ENCODE data around the gene IL19. TPM values are rescaled to one million over a fixed set of nuclear protein-coding genes. Genes with fewer than 3 reads are reported as not detected.

IL19 gene
- total and polyA plus RNA-seq, 2 donors (not counting 3 experiments of a cell fraction or from before 2014, with no cell fraction given): not detected

DNA sequence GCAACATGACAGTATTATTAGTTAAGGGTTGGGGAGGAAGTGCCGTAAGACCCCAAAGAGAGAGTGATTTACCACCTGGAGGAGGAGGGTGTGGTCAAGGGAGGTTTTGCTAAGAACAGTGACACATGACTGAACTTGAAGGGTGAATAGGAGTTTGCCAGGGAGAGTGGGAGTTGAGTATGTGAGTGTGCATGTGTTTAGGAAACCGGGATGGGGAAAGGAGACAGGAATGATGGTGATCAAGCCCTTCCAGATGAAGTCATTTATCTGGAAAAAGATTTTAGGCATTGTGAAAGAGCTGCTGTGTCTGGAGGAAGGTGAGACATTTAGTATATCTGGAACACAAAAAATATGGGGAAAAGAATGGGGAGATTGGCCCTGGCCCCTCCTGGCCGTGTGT lies 29.8 kb downstream of the IL19 start:
- Histone ChIP-seq H3K27me3 (ENCODE audit: control insufficient read depth in 2 of 2, insufficient read depth in 2 of 2, low read length in 2 of 2) (peaks cover 3 to 13% of the 10 kb centered on the region in 2 experiments), H3K36me3 (ENCODE audit: control insufficient read depth in 2 of 2, extremely low read depth in 1 of 2, insufficient read depth in 2 of 2, low read length in 2 of 2) (no peaks in the 10 kb centered on the region), H3K9ac (replicated peaks; ENCODE audit: extremely low read depth, insufficient read depth, low read length) (no peak overlapping the region), H3K27ac (ENCODE audit: insufficient read depth, low read depth, low read length) (no peak overlapping the region), H3K4me1 (ENCODE audit: control insufficient read depth, extremely low read depth, insufficient read depth, low read length) (no peaks in the 10 kb centered on the region), H3K4me3 (replicated peaks in 1 of 3; ENCODE audit: insufficient read depth in 1 of 3, low read depth in 1 of 3, low read length in 3 of 3) (no peak overlapping the region), H3K4me2 (ENCODE audit: insufficient read depth, low read length) (no peak overlapping the region), H2AFZ (ENCODE audit: low read depth, low read length) (no peak overlapping the region), H3K9me1 (replicated peaks; ENCODE audit: control insufficient read depth, extremely low read depth, insufficient read depth, low read length) (no peaks in the 10 kb centered on the region), H3K9me3 (replicated peaks; ENCODE audit: control insufficient read depth, insufficient read depth, low read length) (no peaks in the 10 kb centered on the region), H4K20me1 (replicated peaks; ENCODE audit: control insufficient read depth, extremely low read depth, insufficient read depth, low read length) (no peaks in the 10 kb centered on the region), H3K79me2 (ENCODE audit: control insufficient read depth, insufficient read depth, low read length) (no peaks in the 10 kb centered on the region)
- dilution Hi-C loops (cut with MboI; ENCODE audit: extremely low pct_ligation_motif_present, low sequenced_read_pairs) (no loop called here), intact Hi-C loops (cut with micrococcal nuclease) (no loop called here)
- FAIRE-seq: no peak
- no peak for DNase-seq (ENCODE audit: low read depth, low spot score)
- POLR2A ChIA-PET: no interaction called here
- no TSS peak for BruUV-seq (replicated peaks)
- CTCF ChIA-PET: interaction anchor here (0.8 to 1.3 kb wide), 2 partner anchors 9 to 112 kb away, joined by 3 to 4 read pairs; no protein-coding TSS in a partner anchor
- TF ChIP-seq JUN (IDR thresholded peaks at IDR 0.05; ENCODE audit: borderline replicate concordance, insufficient read depth, insufficient read length, low read depth) (no peak), GATA2 (IDR thresholded peaks at IDR 0.05; ENCODE audit: insufficient read depth, insufficient read length, low read depth, low read length) (no peak), POLR2AphosphoS5 (IDR thresholded peaks at IDR 0.05; ENCODE audit: insufficient read depth, low read depth, low read length) (no peak)
- TF ChIP-seq, protein P1, sequence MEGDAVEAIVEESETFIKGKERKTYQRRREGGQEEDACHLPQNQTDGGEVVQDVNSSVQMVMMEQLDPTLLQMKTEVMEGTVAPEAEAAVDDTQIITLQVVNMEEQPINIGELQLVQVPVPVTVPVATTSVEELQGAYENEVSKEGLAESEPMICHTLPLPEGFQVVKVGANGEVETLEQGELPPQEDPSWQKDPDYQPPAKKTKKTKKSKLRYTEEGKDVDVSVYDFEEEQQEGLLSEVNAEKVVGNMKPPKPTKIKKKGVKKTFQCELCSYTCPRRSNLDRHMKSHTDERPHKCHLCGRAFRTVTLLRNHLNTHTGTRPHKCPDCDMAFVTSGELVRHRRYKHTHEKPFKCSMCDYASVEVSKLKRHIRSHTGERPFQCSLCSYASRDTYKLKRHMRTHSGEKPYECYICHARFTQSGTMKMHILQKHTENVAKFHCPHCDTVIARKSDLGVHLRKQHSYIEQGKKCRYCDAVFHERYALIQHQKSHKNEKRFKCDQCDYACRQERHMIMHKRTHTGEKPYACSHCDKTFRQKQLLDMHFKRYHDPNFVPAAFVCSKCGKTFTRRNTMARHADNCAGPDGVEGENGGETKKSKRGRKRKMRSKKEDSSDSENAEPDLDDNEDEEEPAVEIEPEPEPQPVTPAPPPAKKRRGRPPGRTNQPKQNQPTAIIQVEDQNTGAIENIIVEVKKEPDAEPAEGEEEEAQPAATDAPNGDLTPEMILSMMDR (IDR thresholded peaks at IDR 0.05; ENCODE audit: extremely low read depth in 1 of 2, insufficient read depth in 1 of 2, low read depth in 1 of 2, low read length in 2 of 2): no peak
- TF ChIP-seq, protein P2, sequence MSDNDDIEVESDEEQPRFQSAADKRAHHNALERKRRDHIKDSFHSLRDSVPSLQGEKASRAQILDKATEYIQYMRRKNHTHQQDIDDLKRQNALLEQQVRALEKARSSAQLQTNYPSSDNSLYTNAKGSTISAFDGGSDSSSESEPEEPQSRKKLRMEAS (IDR thresholded peaks at IDR 0.05; ENCODE audit: insufficient read depth, insufficient read length): no peak

DNA sequence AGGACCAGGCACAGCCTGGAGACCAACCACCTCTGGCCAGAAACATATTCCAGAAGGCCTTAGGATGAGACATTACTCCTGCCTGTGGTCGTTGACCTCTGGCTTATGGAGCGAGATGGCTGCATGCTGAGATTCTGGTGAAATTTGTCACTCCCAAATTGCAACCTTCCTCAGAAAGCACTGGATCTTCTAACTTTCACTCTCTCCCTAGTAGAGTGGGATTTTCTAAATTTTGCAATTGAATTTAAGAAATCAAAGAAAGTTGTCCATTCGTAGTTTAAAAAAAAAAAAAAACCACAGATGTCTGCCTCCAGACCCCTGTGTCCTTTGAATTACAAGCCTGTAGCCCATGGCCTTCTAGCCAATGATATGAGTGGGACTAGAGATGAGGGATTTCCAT lies 30.3 kb downstream of the IL19 start:
- TF ChIP-seq EZH2 (IDR thresholded peaks at IDR 0.05; ENCODE audit: borderline replicate concordance, low read depth, low read length, severe bottlenecking) (no peak), MYC (IDR thresholded peaks at IDR 0.05; ENCODE audit: low read depth, low read length) (no peak), POLR2AphosphoS5 (IDR thresholded peaks at IDR 0.05; ENCODE audit: insufficient read depth, low read depth, low read length) (no peak), GATA2 (IDR thresholded peaks at IDR 0.05; ENCODE audit: insufficient read depth, insufficient read length, low read depth, low read length) (no peak), POLR2A (IDR thresholded peaks at IDR 0.05; ENCODE audit: low read depth, low read length) (no peak), JUN (IDR thresholded peaks at IDR 0.05; ENCODE audit: borderline replicate concordance, insufficient read depth, insufficient read length, low read depth) (no peak), FOS (IDR thresholded peaks at IDR 0.05; ENCODE audit: borderline replicate concordance, insufficient read depth, low read length) (no peak)
- TF ChIP-seq, protein P2 (IDR thresholded peaks at IDR 0.05; ENCODE audit: insufficient read depth, insufficient read length): no peak
- TF ChIP-seq, protein P1 (IDR thresholded peaks at IDR 0.05; ENCODE audit: extremely low read depth in 1 of 2, insufficient read depth in 1 of 2, low read depth in 1 of 2, low read length in 2 of 2): no peak
- H3K36me3 ChIP-seq (ENCODE audit: control insufficient read depth in 2 of 2, extremely low read depth in 1 of 2, insufficient read depth in 2 of 2, low read length in 2 of 2): no peaks in the 10 kb centered on the region
- H3K9ac ChIP-seq (replicated peaks; ENCODE audit: extremely low read depth, insufficient read depth, low read length): no peak overlapping the region
- no peak overlapping the region for H3K27ac ChIP-seq (ENCODE audit: insufficient read depth, low read depth, low read length)
- POLR2A ChIA-PET: no interaction called here
- H3K9me1 ChIP-seq (replicated peaks; ENCODE audit: control insufficient read depth, extremely low read depth, insufficient read depth, low read length): no peaks in the 10 kb centered on the region
- no peak overlapping the region for H3K4me3 ChIP-seq (replicated peaks in 1 of 3; ENCODE audit: insufficient read depth in 1 of 3, low read depth in 1 of 3, low read length in 3 of 3)
- no peak overlapping the region for H3K4me2 ChIP-seq (ENCODE audit: insufficient read depth, low read length)
- dilution Hi-C loops (cut with MboI; ENCODE audit: extremely low pct_ligation_motif_present, low sequenced_read_pairs) (no loop called here), intact Hi-C loops (cut with micrococcal nuclease) (no loop called here)
- no TSS peak for BruUV-seq (replicated peaks)
- CTCF ChIA-PET: interaction anchor here (1.3 kb wide), 1 partner anchor 112 kb away, joined by 3 read pairs; no protein-coding TSS in a partner anchor
- peaks cover 3 to 13% of the 10 kb centered on the region in 2 experiments for H3K27me3 ChIP-seq (ENCODE audit: control insufficient read depth in 2 of 2, insufficient read depth in 2 of 2, low read length in 2 of 2)
- H2AFZ ChIP-seq (ENCODE audit: low read depth, low read length): no peak overlapping the region
- H3K4me1 ChIP-seq (ENCODE audit: control insufficient read depth, extremely low read depth, insufficient read depth, low read length): no peaks in the 10 kb centered on the region
- FAIRE-seq (no peak), DNase-seq (ENCODE audit: low read depth, low spot score) (no peak)
- no peaks in the 10 kb centered on the region for H4K20me1 ChIP-seq (replicated peaks; ENCODE audit: control insufficient read depth, extremely low read depth, insufficient read depth, low read length)
- no peaks in the 10 kb centered on the region for H3K9me3 ChIP-seq (replicated peaks; ENCODE audit: control insufficient read depth, insufficient read depth, low read length)
- H3K79me2 ChIP-seq (ENCODE audit: control insufficient read depth, insufficient read depth, low read length): no peaks in the 10 kb centered on the region

Measured in endothelial cell of umbilical vein (primary cell).